K562 (cell line): Measurements from ENCODE around the gene EIF1. TPM values are rescaled to one million over a fixed set of nuclear protein-coding genes. Genes with fewer than 3 reads are reported as not detected.
A peak's percentile ranks its signal among the peaks of the same experiment; 100 is the strongest.

Experiments used
- ARID2 ChIP-seq: fragments of 450-650 bp; IDR thresholded peaks from 2 replicates; pipeline ENCODE4 v1.6.1; 2017; ENCODE audit warnings: antibody characterized with exemption, mild to moderate bottlenecking
- ERF ChIP-seq: fragments of 450-650 bp; formaldehyde crosslinking; IDR thresholded peaks from 2 replicates; pipeline ENCODE4 v1.4.0; 2020; ENCODE audit warnings: mild to moderate bottlenecking, mixed read lengths
- GABPA ChIP-seq: fragments of 200-800 bp; sonication (Bioruptor generic); conservative IDR thresholded peaks from 2 replicates; pipeline ENCODE4 v1.6.1; 2016; ENCODE audit warnings: low read depth, missing genetic modification characterization, missing compliant biosample characterization
- GATAD2B ChIP-seq: fragments of 450-650 bp; IDR thresholded peaks from 2 replicates; pipeline ENCODE4 v1.6.1; 2017; ENCODE audit warnings: mild to moderate bottlenecking, borderline replicate concordance
- PHB ChIP-seq: fragments of 250-450 bp; sonication (Bioruptor Pico); IDR thresholded peaks from 2 replicates; pipeline ENCODE4 v1.5.0; 2021
- PHF20 ChIP-seq: fragments of 450-650 bp; IDR thresholded peaks from 2 replicates; pipeline ENCODE4 v1.6.1; 2018; ENCODE audit not compliant: partially characterized antibody
- RBFOX2 ChIP-seq: fragments of 200-400 bp; formaldehyde crosslinking; IDR thresholded peaks from 2 replicates; pipeline ENCODE4 v1.6.1; 2017; ENCODE audit warnings: low read depth, mild to moderate bottlenecking, low read length, moderate library complexity
- SNRNP70 ChIP-seq: fragments of 200-400 bp; formaldehyde crosslinking; optimal IDR thresholded peaks from 2 replicates; pipeline ENCODE3; 2017; ENCODE audit warnings: low read depth, low read length
- SREBF2 ChIP-seq: sonication (generic); formaldehyde crosslinking; IDR thresholded peaks from 2 replicates; pipeline ENCODE4 v1.4.0; 2020; ENCODE audit warnings: mild to moderate bottlenecking, missing genetic modification reagents
- STAG1 ChIP-seq: sonication (generic); formaldehyde crosslinking; IDR thresholded peaks from 2 replicates; pipeline ENCODE4 v1.5.0; 2020; ENCODE audit warnings: missing genetic modification reagents, borderline replicate concordance
- TCF7 ChIP-seq: sonication (generic); IDR thresholded peaks from 2 replicates; pipeline ENCODE4 v1.6.1; 2016; ENCODE audit warnings: antibody characterized with exemption, borderline replicate concordance
- YBX1 ChIP-seq: fragments of 450-650 bp; IDR thresholded peaks from 2 replicates; pipeline ENCODE4 v1.7.1; 2016; ENCODE audit warnings: mild to moderate bottlenecking
- ZFP30 ChIP-seq: fragments of 250-450 bp; sonication (Bioruptor Pico); IDR thresholded peaks from 2 replicates; pipeline ENCODE4 v1.8.0; 2022; ENCODE audit warnings: moderate library complexity, mild to moderate bottlenecking, inconsistent platforms, borderline replicate concordance
- ZNF347 ChIP-seq: fragments of 450-650 bp; formaldehyde crosslinking; IDR thresholded peaks from 2 replicates; pipeline ENCODE4 v1.4.0; 2020; ENCODE audit warnings: low read depth, mild to moderate bottlenecking, moderate library complexity
- ZNF644 ChIP-seq: fragments of 200-800 bp; sonication (Bioruptor generic); IDR thresholded peaks from 2 replicates; pipeline ENCODE4 v1.6.1; 2016; ENCODE audit warnings: low read depth, missing genetic modification characterization, missing compliant biosample characterization
- ZZZ3 ChIP-seq: fragments of 450-650 bp; IDR thresholded peaks from 2 replicates; pipeline ENCODE4 v1.6.1; 2016; ENCODE audit warnings: antibody characterized with exemption, mild to moderate bottlenecking, moderate library complexity
- polyA plus RNA-seq, 8 experiments: library from polyadenylated mRNA; depleted of rRNA in 4 of 8; stranded (reverse) in 5 of 8; unstranded in 3 of 8; fragments of >200 nt; fragmentation: Nextera tagmentation in 2 of 8; fragmentation: Illumina TruSeq in 1 of 8; extraction: Ambion mirVana in 2 of 8; extraction: Trizol in 1 of 8; gene quantifications; 2 replicates each; pipeline versions ENCODE4 v1.2.1 to v1.2.3, GENCODE V29; 2011 to 2014; ENCODE audit warnings: inconsistent platforms in 1 of 8, missing spikeins in 1 of 8
- total RNA-seq, 7 experiments: library from RNA; depleted of rRNA in 6 of 7; stranded (reverse); fragments of >200 nt in 6 of 7; fragmentation: Illumina TruSeq in 2 of 7; extraction: Trizol in 2 of 7; gene quantifications; 2 replicates each; pipeline versions ENCODE4 v1.2.1 to v1.2.3, GENCODE V29; 2011 to 2021; ENCODE audit warnings: low replicate concordance in 1 of 7
- TF ChIP-seq, protein P1 (sequence below): IDR thresholded peaks from 2 replicates; pipeline ENCODE4 v1.6.1; 2016; ENCODE audit warnings: missing genetic modification characterization, missing compliant biosample characterization
- TF ChIP-seq, protein P2 (sequence below): fragments of 250-450 bp; sonication (Bioruptor Pico); IDR thresholded peaks from 2 replicates; pipeline ENCODE4 v1.8.0; 2021; ENCODE audit warnings: moderate library complexity, mild to moderate bottlenecking, inconsistent platforms
- TF ChIP-seq, protein P3 (sequence below): IDR thresholded peaks from 3 replicates; pipeline ENCODE4 v1.6.1; 2011; ENCODE audit warnings: borderline replicate concordance, mild to moderate bottlenecking, moderate library complexity; ENCODE audit not compliant: insufficient read length; ENCODE audit errors: extremely low read depth

EIF1 gene
- total and polyA plus RNA-seq, 9 of the 15 experiments (the other 6 are each of a cell fraction or from before 2014, with no cell fraction given): 67.0 to 1,204 (median 320) TPM

DNA sequence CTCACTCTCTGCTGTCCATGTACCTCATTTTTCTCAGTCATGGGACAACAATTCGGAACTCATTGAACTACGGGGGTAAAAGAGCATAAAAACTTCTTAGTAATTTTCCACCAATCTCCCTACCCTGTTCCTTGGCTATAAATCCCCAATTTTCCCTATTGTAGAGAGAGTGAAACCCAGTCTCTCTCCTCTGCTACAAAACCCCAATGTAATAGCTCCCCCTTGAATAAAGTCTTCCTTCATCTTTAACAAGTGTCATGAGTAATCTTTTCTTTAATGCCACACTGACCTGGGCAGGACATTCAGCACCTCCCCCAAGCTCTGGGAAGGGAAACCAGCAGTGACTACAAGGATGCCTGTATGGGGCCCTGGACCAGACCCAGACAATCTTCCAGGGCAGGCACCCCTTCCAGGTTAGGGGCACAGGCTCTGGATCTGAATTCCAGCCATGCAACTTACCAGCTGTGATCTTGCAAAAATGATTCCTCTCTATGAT is 10.2 kb upstream of the EIF1 start (continued):
- TF ChIP-seq RBFOX2: peak; percentile 87
- TF ChIP-seq STAG1 (CRISPR knock-in tag): no peak
- TF ChIP-seq ZFP30 (CRISPR knock-in tag): peak; percentile 97; the same call in 1 of the 2 replicates
- TF ChIP-seq ARID2: no peak
- peak; percentile 78; the same call in 1 of the 2 replicates for TF ChIP-seq TCF7
- TF ChIP-seq, protein P1, sequence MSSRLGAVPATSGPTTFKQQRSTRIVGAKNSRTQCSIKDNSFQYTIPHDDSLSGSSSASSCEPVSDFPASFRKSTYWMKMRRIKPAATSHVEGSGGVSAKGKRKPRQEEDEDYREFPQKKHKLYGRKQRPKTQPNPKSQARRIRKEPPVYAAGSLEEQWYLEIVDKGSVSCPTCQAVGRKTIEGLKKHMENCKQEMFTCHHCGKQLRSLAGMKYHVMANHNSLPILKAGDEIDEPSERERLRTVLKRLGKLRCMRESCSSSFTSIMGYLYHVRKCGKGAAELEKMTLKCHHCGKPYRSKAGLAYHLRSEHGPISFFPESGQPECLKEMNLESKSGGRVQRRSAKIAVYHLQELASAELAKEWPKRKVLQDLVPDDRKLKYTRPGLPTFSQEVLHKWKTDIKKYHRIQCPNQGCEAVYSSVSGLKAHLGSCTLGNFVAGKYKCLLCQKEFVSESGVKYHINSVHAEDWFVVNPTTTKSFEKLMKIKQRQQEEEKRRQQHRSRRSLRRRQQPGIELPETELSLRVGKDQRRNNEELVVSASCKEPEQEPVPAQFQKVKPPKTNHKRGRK (tag): no peak
- no peak for TF ChIP-seq SNRNP70
- no peak for TF ChIP-seq ZZZ3
- peak; percentile 38; the same call in 1 of the 2 replicates for TF ChIP-seq ZNF644 (tag)
- TF ChIP-seq PHF20: no peak
- TF ChIP-seq, protein P2, sequence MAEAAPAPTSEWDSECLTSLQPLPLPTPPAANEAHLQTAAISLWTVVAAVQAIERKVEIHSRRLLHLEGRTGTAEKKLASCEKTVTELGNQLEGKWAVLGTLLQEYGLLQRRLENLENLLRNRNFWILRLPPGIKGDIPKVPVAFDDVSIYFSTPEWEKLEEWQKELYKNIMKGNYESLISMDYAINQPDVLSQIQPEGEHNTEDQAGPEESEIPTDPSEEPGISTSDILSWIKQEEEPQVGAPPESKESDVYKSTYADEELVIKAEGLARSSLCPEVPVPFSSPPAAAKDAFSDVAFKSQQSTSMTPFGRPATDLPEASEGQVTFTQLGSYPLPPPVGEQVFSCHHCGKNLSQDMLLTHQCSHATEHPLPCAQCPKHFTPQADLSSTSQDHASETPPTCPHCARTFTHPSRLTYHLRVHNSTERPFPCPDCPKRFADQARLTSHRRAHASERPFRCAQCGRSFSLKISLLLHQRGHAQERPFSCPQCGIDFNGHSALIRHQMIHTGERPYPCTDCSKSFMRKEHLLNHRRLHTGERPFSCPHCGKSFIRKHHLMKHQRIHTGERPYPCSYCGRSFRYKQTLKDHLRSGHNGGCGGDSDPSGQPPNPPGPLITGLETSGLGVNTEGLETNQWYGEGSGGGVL (CRISPR knock-in tag): peak; percentile 69; the same call in 1 of the 2 replicates
- TF ChIP-seq, protein P3, sequence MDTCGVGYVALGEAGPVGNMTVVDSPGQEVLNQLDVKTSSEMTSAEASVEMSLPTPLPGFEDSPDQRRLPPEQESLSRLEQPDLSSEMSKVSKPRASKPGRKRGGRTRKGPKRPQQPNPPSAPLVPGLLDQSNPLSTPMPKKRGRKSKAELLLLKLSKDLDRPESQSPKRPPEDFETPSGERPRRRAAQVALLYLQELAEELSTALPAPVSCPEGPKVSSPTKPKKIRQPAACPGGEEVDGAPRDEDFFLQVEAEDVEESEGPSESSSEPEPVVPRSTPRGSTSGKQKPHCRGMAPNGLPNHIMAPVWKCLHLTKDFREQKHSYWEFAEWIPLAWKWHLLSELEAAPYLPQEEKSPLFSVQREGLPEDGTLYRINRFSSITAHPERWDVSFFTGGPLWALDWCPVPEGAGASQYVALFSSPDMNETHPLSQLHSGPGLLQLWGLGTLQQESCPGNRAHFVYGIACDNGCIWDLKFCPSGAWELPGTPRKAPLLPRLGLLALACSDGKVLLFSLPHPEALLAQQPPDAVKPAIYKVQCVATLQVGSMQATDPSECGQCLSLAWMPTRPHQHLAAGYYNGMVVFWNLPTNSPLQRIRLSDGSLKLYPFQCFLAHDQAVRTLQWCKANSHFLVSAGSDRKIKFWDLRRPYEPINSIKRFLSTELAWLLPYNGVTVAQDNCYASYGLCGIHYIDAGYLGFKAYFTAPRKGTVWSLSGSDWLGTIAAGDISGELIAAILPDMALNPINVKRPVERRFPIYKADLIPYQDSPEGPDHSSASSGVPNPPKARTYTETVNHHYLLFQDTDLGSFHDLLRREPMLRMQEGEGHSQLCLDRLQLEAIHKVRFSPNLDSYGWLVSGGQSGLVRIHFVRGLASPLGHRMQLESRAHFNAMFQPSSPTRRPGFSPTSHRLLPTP: no peak
- no peak for TF ChIP-seq GABPA
- peak; percentile 96 for TF ChIP-seq ZNF347 (CRISPR knock-in tag)
- peak; percentile 77; the same call in 1 of the 2 replicates for TF ChIP-seq GATAD2B
- TF ChIP-seq PHB (CRISPR knock-in tag): peak; percentile 100
- 0 out of 2 replicates have a peak, but pooled peaks have one; percentile 43 for TF ChIP-seq SREBF2
- peak; percentile 99 for TF ChIP-seq ERF (CRISPR knock-in tag)
- no peak for TF ChIP-seq YBX1
